GM21723 (cell line): ENCODE data around the gene ADK.

Experiments
- ATAC-seq: cut with Tn5 transposase; IDR thresholded peaks from one replicate; pipeline ENCODE4 v1.9.1; 2021; ENCODE audit warnings: mild to moderate bottlenecking, moderate library complexity; ENCODE audit not compliant: unreplicated experiment

The ADK gene

GRCh38 chr10:74642901-74643595 lies 492.0 kb downstream of the ADK start:
- ATAC-seq = no peak

GRCh38 chr10:74643596-74643975 lies 492.6 kb downstream of the ADK start:
- ATAC-seq = no peak

- ATAC-seq = no peak
These were observed 493.7 kb downstream of the ADK start for GRCh38 chr10:74644738-74645137.

GRCh38 chr10:74645692-74646091 lies 494.7 kb downstream of the ADK start:
- ATAC-seq = no peak

- ATAC-seq = no peak
These were observed 499.6 kb downstream of the ADK start for GRCh38 chr10:74650613-74651012.

- no peak for ATAC-seq
These were observed 500.5 kb downstream of the ADK start for GRCh38 chr10:74651565-74651964.

- ATAC-seq = no peak
These were observed 501.6 kb downstream of the ADK start for GRCh38 chr10:74652664-74653063.

- no peak for ATAC-seq
These were observed 507.5 kb downstream of the ADK start for GRCh38 chr10:74658511-74658910.

- no peak for ATAC-seq
These were observed 511.6 kb downstream of the ADK start for GRCh38 chr10:74662635-74663034.

GRCh38 chr10:74669210-74669609 lies 518.2 kb downstream of the ADK start:
- ATAC-seq = no peak

GRCh38 chr10:74671716-74672115 lies 520.7 kb downstream of the ADK start:
- no peak for ATAC-seq

GRCh38 chr10:74672430-74673165 lies 521.6 kb downstream of the ADK start:
- no peak for ATAC-seq

- ATAC-seq = no peak
These were observed 523.9 kb downstream of the ADK start for GRCh38 chr10:74674927-74675326.

GRCh38 chr10:74675484-74675883 lies 524.5 kb downstream of the ADK start:
- ATAC-seq = no peak

- ATAC-seq = peak; percentile 85
These were observed 526.9 kb downstream of the ADK start for GRCh38 chr10:74677951-74678350.

- ATAC-seq = no peak
These were observed 531.1 kb downstream of the ADK start for GRCh38 chr10:74681917-74682627.

GRCh38 chr10:74683067-74683466 lies 532.0 kb downstream of the ADK start:
- no peak for ATAC-seq

GRCh38 chr10:74683621-74684364 lies 532.8 kb downstream of the ADK start:
- ATAC-seq = no peak

GRCh38 chr10:74684462-74684861 lies 533.4 kb downstream of the ADK start:
- ATAC-seq = no peak

- no peak for ATAC-seq
These were observed 534.5 kb downstream of the ADK start for GRCh38 chr10:74685564-74685963.

- no peak for ATAC-seq
These were observed 539.4 kb downstream of the ADK start for GRCh38 chr10:74690393-74690792.
